Sigmoid colon (tissue), 7 donors: ENCODE results near the gene KTN1. TPM values are rescaled to one million over a fixed set of nuclear protein-coding genes. Genes with fewer than 3 reads are reported as not detected.

ENCODE experiments used
- DNase-seq: peaks from one replicate; pipeline ENCODE4 v3.0.0-alpha.2; 2019
- H3K27ac ChIP-seq, 4 donors: fragments of 200-600 bp; sonication (generic); one replicate each; pipeline ENCODE4 v1.5.1; 2016 to 2019; ENCODE audit warnings: mild to moderate bottlenecking in 1 of 4
- H3K27me3 ChIP-seq, 3 donors: fragments of 200-600 bp; sonication (generic); one replicate each; pipeline ENCODE4 v1.5.1; 2019; ENCODE audit warnings: mild to moderate bottlenecking in 1 of 3
- H3K36me3 ChIP-seq, 4 donors: fragments of 200-600 bp; sonication (generic); one replicate each; pipeline ENCODE4 v1.5.1; 2016 to 2019
- H3K4me1 ChIP-seq, 4 donors: fragments of 200-600 bp; sonication (generic); one replicate each; pipeline ENCODE4 v1.5.1; 2017 to 2019
- H3K4me3 ChIP-seq, 4 donors: fragments of 200-600 bp; sonication (generic); one replicate each; pipeline ENCODE4 v1.5.1; 2017 to 2019; ENCODE audit warnings: mild to moderate bottlenecking in 2 of 4, moderate library complexity in 1 of 4
- H3K9me3 ChIP-seq, 4 donors: fragments of 200-600 bp in 3 of 4; sonication (generic) in 3 of 4; one replicate each; pipeline versions ENCODE4 v1.5.1 to v1.6.1; 2013 to 2019
- CTCF ChIP-seq, 4 experiments: fragments of 450-650 bp in 3 of 4; fragments of 200-600 bp in 1 of 4; IDR thresholded peaks; one replicate each; pipeline ENCODE4 v1.5.1; 2016 to 2019; ENCODE audit warnings: antibody characterized with exemption in 4 of 4, mild to moderate bottlenecking in 3 of 4, moderate library complexity in 2 of 4
- EP300 ChIP-seq, 4 donors: sonication (generic); formaldehyde crosslinking; IDR thresholded peaks; one replicate each; pipeline ENCODE4 v1.6.1; 2017; ENCODE audit warnings: antibody characterized with exemption in 4 of 4
- POLR2A ChIP-seq, 2 donors: fragments of 450-650 bp; IDR thresholded peaks; one replicate each; pipeline ENCODE4 v1.6.1; 2016; ENCODE audit warnings: antibody characterized with exemption in 2 of 2, mild to moderate bottlenecking in 2 of 2, moderate library complexity in 2 of 2
- POLR2AphosphoS5 ChIP-seq, 4 donors: sonication (generic); formaldehyde crosslinking; IDR thresholded peaks; one replicate each; pipeline ENCODE4 v1.6.1; 2017; ENCODE audit warnings: antibody characterized with exemption in 4 of 4
- WGBS, 2 donors: extraction: QIAGEN DNeasy Blood & Tissue Kit; methylation state at CpG; one replicate each; pipeline ENCODE4 v1.1.7; 2013; 5-methylcytosine and 5-hydroxymethylcytosine counted together
- intact Hi-C: fragments of 100-400 bp; cut with DNase I; formaldehyde crosslinking; loops from one replicate; pipeline ENCODE4 v1.15.1; 2023
- polyA plus RNA-seq, 3 donors: library from polyadenylated mRNA; stranded (reverse); fragments of 200-250 nt; gene quantifications; one replicate each; pipeline ENCODE4 v1.2.3, GENCODE V29; 2013
- total RNA-seq, 4 donors: library from RNA; depleted of rRNA; stranded (reverse); fragments of >200 nt; gene quantifications; one replicate each; pipeline ENCODE4 v1.1.0, GENCODE V29; 2016
- donor health status: healthy with polysubstance abuse.
- donor health status: Bipolar disorder and iron deficiency.
- donor health status: healthy.

The KTN1 gene
- total and polyA plus RNA-seq, 7 donors: 67.3 to 174 (median 120) TPM

- WGBS, 2 donors: 86 to 91% methylated on average over 2 of the region's 2 CpGs
- Histone ChIP-seq H3K4me3 (no peak overlapping the region), H3K4me1 (peaks cover 0 to 27% (median 7%) of the 10 kb centered on the region in 4 donors), H3K36me3 (peaks cover under 1 to 43% (median 15%) of the 10 kb centered on the region in 4 donors), H3K27ac (no peak overlapping the region), H3K27me3 (no peaks in the 10 kb centered on the region), H3K9me3 (no peaks in the 10 kb centered on the region)
- no peak for DNase-seq
- intact Hi-C loops: no loop called here
- TF ChIP-seq CTCF (IDR thresholded peaks at IDR 0.05) (no peak), EP300 (IDR thresholded peaks at IDR 0.05) (no peak)
These were observed 34.3 kb downstream of the KTN1 start for GRCh38 chr14:55614304-55614703.

- no peaks in the 10 kb centered on the region for H3K27me3 ChIP-seq
- intact Hi-C loops: no loop called here
- H3K36me3 ChIP-seq: peaks cover 10 to 92% (median 37%) of the 10 kb centered on the region in 4 donors
- no peaks in the 10 kb centered on the region for H3K4me1 ChIP-seq
- 100% methylated on average over 1 of the region's 1 CpG for WGBS, 2 donors
- peaks cover 0 to 6% (median 0%) of the 10 kb centered on the region in 4 donors for H3K9me3 ChIP-seq
- H3K4me3 ChIP-seq: no peak overlapping the region
- TF ChIP-seq EP300 (IDR thresholded peaks at IDR 0.05) (no peak), POLR2AphosphoS5 (IDR thresholded peaks at IDR 0.05) (no peak), CTCF (IDR thresholded peaks at IDR 0.05) (no peak), POLR2A (IDR thresholded peaks at IDR 0.05) (no peak)
- no peak for DNase-seq
- no peak overlapping the region for H3K27ac ChIP-seq
These were observed 40.3 kb downstream of the KTN1 start for GRCh38 chr14:55620277-55620676.

GRCh38 chr14:55620981-55621380, 41.0 kb downstream of the KTN1 start:
- Histone ChIP-seq H3K4me1 (no peaks in the 10 kb centered on the region), H3K36me3 (peaks cover 10 to 85% (median 37%) of the 10 kb centered on the region in 4 donors), H3K27ac (no peak overlapping the region), H3K9me3 (peaks cover 0 to 6% (median 0%) of the 10 kb centered on the region in 4 donors), H3K4me3 (no peak overlapping the region), H3K27me3 (no peaks in the 10 kb centered on the region)
- intact Hi-C loops: no loop called here
- TF ChIP-seq EP300 (IDR thresholded peaks at IDR 0.05) (no peak), CTCF (IDR thresholded peaks at IDR 0.05) (no peak), POLR2A (IDR thresholded peaks at IDR 0.05) (no peak), POLR2AphosphoS5 (IDR thresholded peaks at IDR 0.05) (no peak)
- WGBS, 2 donors: 81 to 98% methylated on average over 3 of the region's 3 CpGs
- DNase-seq: no peak

GRCh38 chr14:55621391-55621790, 41.4 kb downstream of the KTN1 start:
- Histone ChIP-seq H3K4me1 (no peaks in the 10 kb centered on the region), H3K9me3 (peaks cover 0 to 6% (median 0%) of the 10 kb centered on the region in 4 donors), H3K4me3 (no peak overlapping the region), H3K27ac (no peak overlapping the region), H3K27me3 (no peaks in the 10 kb centered on the region), H3K36me3 (peaks cover 10 to 81% (median 36%) of the 10 kb centered on the region in 4 donors)
- TF ChIP-seq POLR2A (IDR thresholded peaks at IDR 0.05): no peak
- no peak for TF ChIP-seq CTCF (IDR thresholded peaks at IDR 0.05)
- TF ChIP-seq POLR2AphosphoS5 (IDR thresholded peaks at IDR 0.05): no peak
- no peak for TF ChIP-seq EP300 (IDR thresholded peaks at IDR 0.05)
- WGBS, 2 donors: 77 to 84% methylated on average over 5 of the region's 5 CpGs
- intact Hi-C loops: no loop called here
- no peak for DNase-seq

DNA sequence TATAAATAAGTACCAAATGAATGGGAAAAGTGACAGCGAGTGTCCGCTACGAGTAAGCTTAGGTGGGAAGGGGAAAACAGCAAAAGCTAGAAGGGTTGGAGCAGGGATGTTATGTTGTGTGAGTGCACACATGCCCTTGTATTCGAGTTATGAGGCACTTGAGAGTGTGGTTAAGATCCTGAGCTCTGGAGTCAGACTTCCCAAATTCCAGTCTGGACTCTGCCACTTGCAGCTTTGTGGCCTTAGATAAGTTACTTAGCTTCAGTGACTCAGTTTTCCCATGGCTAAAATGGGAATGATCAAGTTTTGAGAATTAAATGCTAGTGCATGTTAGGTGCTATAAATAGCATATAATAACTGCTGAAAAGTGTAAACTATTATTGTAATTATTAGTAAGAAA, 44.9 kb downstream of the KTN1 start:
- Histone ChIP-seq H3K36me3 (peaks cover 10 to 70% (median 26%) of the 10 kb centered on the region in 4 donors), H3K27ac (no peak overlapping the region), H3K4me3 (no peak overlapping the region), H3K9me3 (peaks cover 0 to 5% (median 0%) of the 10 kb centered on the region in 4 donors), H3K27me3 (no peaks in the 10 kb centered on the region), H3K4me1 (no peaks in the 10 kb centered on the region)
- no peak for DNase-seq
- TF ChIP-seq CTCF (IDR thresholded peaks at IDR 0.05) (no peak), EP300 (IDR thresholded peaks at IDR 0.05) (no peak), POLR2A (IDR thresholded peaks at IDR 0.05) (no peak), POLR2AphosphoS5 (IDR thresholded peaks at IDR 0.05) (no peak)
- 93 to 96% methylated on average over 4 of the region's 4 CpGs for WGBS, 2 donors
- intact Hi-C loops: no loop called here
